Measurements from ENCODE around the gene FBXW5.

Gene FBXW5

GRCh38 chr9:136961279-136962065 is 16.9 kb upstream of the FBXW5 start:
- H3K27me3 ChIP-seq (ENCODE audit: insufficient read depth, poor library complexity, severe bottlenecking) = no peaks in the 10 kb centered on the region
- H3K27ac ChIP-seq (ENCODE audit: poor library complexity, severe bottlenecking) = no peak overlapping the region
- H3K36me3 ChIP-seq (ENCODE audit: low read depth) = no peaks in the 10 kb centered on the region
- TF ChIP-seq, protein P1, sequence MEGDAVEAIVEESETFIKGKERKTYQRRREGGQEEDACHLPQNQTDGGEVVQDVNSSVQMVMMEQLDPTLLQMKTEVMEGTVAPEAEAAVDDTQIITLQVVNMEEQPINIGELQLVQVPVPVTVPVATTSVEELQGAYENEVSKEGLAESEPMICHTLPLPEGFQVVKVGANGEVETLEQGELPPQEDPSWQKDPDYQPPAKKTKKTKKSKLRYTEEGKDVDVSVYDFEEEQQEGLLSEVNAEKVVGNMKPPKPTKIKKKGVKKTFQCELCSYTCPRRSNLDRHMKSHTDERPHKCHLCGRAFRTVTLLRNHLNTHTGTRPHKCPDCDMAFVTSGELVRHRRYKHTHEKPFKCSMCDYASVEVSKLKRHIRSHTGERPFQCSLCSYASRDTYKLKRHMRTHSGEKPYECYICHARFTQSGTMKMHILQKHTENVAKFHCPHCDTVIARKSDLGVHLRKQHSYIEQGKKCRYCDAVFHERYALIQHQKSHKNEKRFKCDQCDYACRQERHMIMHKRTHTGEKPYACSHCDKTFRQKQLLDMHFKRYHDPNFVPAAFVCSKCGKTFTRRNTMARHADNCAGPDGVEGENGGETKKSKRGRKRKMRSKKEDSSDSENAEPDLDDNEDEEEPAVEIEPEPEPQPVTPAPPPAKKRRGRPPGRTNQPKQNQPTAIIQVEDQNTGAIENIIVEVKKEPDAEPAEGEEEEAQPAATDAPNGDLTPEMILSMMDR (IDR thresholded peaks at IDR 0.05; ENCODE audit: poor library complexity, severe bottlenecking) = no peak
- no peaks in the 10 kb centered on the region for H3K9me3 ChIP-seq (ENCODE audit: severe bottlenecking)
- no peak overlapping the region for H3K4me3 ChIP-seq (ENCODE audit: severe bottlenecking)
- DNase-seq (ENCODE audit: low spot score) = no peak
- no peaks in the 10 kb centered on the region for H3K4me1 ChIP-seq (ENCODE audit: insufficient read depth, poor library complexity, severe bottlenecking)
- peak; percentile 17; the same call in 2 of the 3 replicates for ATAC-seq (ENCODE audit: low read depth)

GRCh38 chr9:136960938-136961275 is 16.4 kb upstream of the FBXW5 start:
- TF ChIP-seq, protein P1 (IDR thresholded peaks at IDR 0.05; ENCODE audit: poor library complexity, severe bottlenecking) = no peak
- Histone ChIP-seq H3K4me1 (ENCODE audit: insufficient read depth, poor library complexity, severe bottlenecking) (no peaks in the 10 kb centered on the region), H3K36me3 (ENCODE audit: low read depth) (no peaks in the 10 kb centered on the region), H3K4me3 (ENCODE audit: severe bottlenecking) (no peak overlapping the region), H3K27me3 (ENCODE audit: insufficient read depth, poor library complexity, severe bottlenecking) (no peaks in the 10 kb centered on the region), H3K9me3 (ENCODE audit: severe bottlenecking) (no peaks in the 10 kb centered on the region), H3K27ac (ENCODE audit: poor library complexity, severe bottlenecking) (no peak overlapping the region)
- no peak for DNase-seq (ENCODE audit: low spot score)
- no peak for ATAC-seq (ENCODE audit: low read depth)

- H3K27me3 ChIP-seq (ENCODE audit: insufficient read depth, poor library complexity, severe bottlenecking) = no peaks in the 10 kb centered on the region
- no peak for DNase-seq (ENCODE audit: low spot score)
- H3K27ac ChIP-seq (ENCODE audit: poor library complexity, severe bottlenecking) = no peak overlapping the region
- ATAC-seq (ENCODE audit: low read depth) = no peak
- no peaks in the 10 kb centered on the region for H3K36me3 ChIP-seq (ENCODE audit: low read depth)
- H3K4me3 ChIP-seq (ENCODE audit: severe bottlenecking) = no peak overlapping the region
- TF ChIP-seq, protein P1 (IDR thresholded peaks at IDR 0.05; ENCODE audit: poor library complexity, severe bottlenecking) = no peak
- no peaks in the 10 kb centered on the region for H3K4me1 ChIP-seq (ENCODE audit: insufficient read depth, poor library complexity, severe bottlenecking)
- H3K9me3 ChIP-seq (ENCODE audit: severe bottlenecking) = no peaks in the 10 kb centered on the region
Measured at GRCh38 chr9:136960212-136960937, 15.8 kb upstream of the FBXW5 start.

DNA sequence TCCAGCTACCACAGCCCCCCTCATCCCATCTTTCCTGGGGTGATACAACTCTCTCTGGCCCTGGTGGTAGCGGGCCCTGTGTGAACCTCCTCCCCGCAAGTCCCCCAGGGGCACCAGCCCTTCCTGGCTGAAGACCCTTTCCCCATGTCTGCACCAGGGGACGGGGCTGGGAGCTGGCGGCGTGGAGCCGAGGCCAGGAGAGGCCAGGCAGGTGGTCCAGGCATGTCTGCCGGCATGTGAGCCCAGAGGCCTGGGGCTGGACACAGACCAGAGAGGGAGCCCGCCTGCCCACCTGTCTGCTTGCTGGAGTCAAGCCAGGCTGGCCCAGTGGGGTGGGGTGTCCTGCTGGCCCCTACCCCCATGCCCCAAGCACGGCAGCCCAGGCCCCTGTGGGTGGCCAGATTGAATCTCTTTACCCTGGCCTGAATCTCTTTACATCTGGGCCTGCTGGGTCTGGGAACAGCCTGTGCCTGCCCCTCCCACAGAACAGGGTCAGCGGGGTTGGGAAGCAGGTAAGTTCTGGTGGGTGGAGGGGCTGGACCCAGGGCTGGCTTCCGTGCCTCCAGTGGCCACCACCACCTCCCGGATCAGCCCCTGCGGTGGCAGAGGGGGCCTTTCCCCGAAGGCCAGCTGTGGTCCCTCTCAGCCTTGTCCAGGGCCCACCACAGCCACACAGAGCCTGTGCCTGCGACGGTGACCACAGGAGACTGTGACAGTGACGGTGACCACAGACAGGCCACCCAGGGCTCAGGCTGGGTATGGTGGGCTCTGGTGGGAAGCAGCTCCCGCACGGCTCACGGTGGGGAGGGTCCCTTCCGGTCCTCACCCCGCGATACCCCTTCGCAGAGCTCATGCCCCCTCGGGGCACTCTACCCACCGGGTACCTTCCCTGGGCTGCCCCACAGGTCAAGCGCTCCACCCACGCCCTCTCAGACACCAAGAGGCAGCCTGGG is 14.6 kb upstream of the FBXW5 start:
- DNase-seq (ENCODE audit: low spot score) (no peak), ATAC-seq (ENCODE audit: low read depth) (no peak)
- H3K4me1 ChIP-seq (ENCODE audit: insufficient read depth, poor library complexity, severe bottlenecking) = no peaks in the 10 kb centered on the region
- TF ChIP-seq, protein P1 (IDR thresholded peaks at IDR 0.05; ENCODE audit: poor library complexity, severe bottlenecking) = no peak
- H3K27ac ChIP-seq (ENCODE audit: poor library complexity, severe bottlenecking) = no peak overlapping the region
- H3K4me3 ChIP-seq (ENCODE audit: severe bottlenecking) = no peak overlapping the region
- H3K9me3 ChIP-seq (ENCODE audit: severe bottlenecking) = no peaks in the 10 kb centered on the region
- no peaks in the 10 kb centered on the region for H3K27me3 ChIP-seq (ENCODE audit: insufficient read depth, poor library complexity, severe bottlenecking)
- H3K36me3 ChIP-seq (ENCODE audit: low read depth) = no peaks in the 10 kb centered on the region

Data from RWPE2 (cell line).